ENCODE data around the gene KIAA0040.

- TF ChIP-seq CTCF (IDR thresholded peaks at IDR 0.05) (no peak), POLR2A (IDR thresholded peaks at IDR 0.05) (no peak)
Measured at GRCh38 chr1:175129997-175130648, 62.5 kb downstream of the KIAA0040 start.
